ENCODE measurements around the gene MYO3B.

GRCh38 chr2:170305711-170306110, 127.8 kb downstream of the MYO3B start:
- no peak for TF ChIP-seq POLR2AphosphoS5 (IDR thresholded peaks at IDR 0.05; ENCODE audit: low read depth, low read length)
- no peak for TF ChIP-seq REST (IDR thresholded peaks at IDR 0.05; ENCODE audit: insufficient read depth in 1 of 2, low read depth in 2 of 2, low read length in 2 of 2)
- TF ChIP-seq SIN3A (IDR thresholded peaks at IDR 0.05; ENCODE audit: borderline replicate concordance, insufficient read depth, low read length) = no peak
